K562 (cell line): ENCODE results near the gene SORBS2. TPM values are rescaled to one million over a fixed set of nuclear protein-coding genes. Genes with fewer than 3 reads are reported as not detected.

Experiments
- ATF1 ChIP-seq, 2 experiments: fragments of 450-650 bp in 1 of 2; IDR thresholded peaks; 2 replicates each; pipeline ENCODE4 v1.6.1; 2016; ENCODE audit warnings: missing compliant biosample characterization in 1 of 2, missing genetic modification characterization in 1 of 2
- BHLHE40 ChIP-seq: IDR thresholded peaks from 2 replicates; pipeline ENCODE4 v1.6.1; 2011; ENCODE audit warnings: low read length, improper control_type of control experiment
- CBX3 ChIP-seq, 2 experiments: IDR thresholded peaks; 1 replicate in 1 of 2; 2 replicates in 1 of 2; pipeline ENCODE4 v1.6.1; 2012; ENCODE audit warnings: inconsistent platforms in 2 of 2, low read length in 2 of 2, borderline replicate concordance in 1 of 2, control low read depth in 1 of 2
- CXXC5 ChIP-seq: fragments of 250-450 bp; sonication (Bioruptor Pico); IDR thresholded peaks from 2 replicates; pipeline ENCODE4 v1.8.0; 2022; ENCODE audit warnings: inconsistent platforms, mild to moderate bottlenecking, moderate library complexity
- ILK ChIP-seq: fragments of 450-650 bp; IDR thresholded peaks from 2 replicates; pipeline ENCODE4 v1.6.1; 2016; ENCODE audit warnings: missing genetic modification characterization, low read depth, mild to moderate bottlenecking, missing compliant biosample characterization, moderate library complexity, borderline replicate concordance
- MAFF ChIP-seq: IDR thresholded peaks from 2 replicates; pipeline ENCODE4 v1.6.1; 2012; ENCODE audit warnings: low read length, improper control_type of control experiment
- NCOA6 ChIP-seq: fragments of 450-650 bp; IDR thresholded peaks from 2 replicates; pipeline ENCODE4 v1.6.1; 2017; ENCODE audit warnings: mild to moderate bottlenecking
- NFXL1 ChIP-seq: fragments of 450-650 bp; formaldehyde crosslinking; IDR thresholded peaks from 2 replicates; pipeline ENCODE4 v1.4.0; 2021; ENCODE audit warnings: mild to moderate bottlenecking
- RB1 ChIP-seq: fragments of 450-650 bp; IDR thresholded peaks from 2 replicates; pipeline ENCODE4 v1.6.1; 2017; ENCODE audit warnings: low read depth, mild to moderate bottlenecking
- RCOR1 ChIP-seq, 2 experiments: IDR thresholded peaks; 2 replicates each; pipeline ENCODE4 v1.6.1; 2012; ENCODE audit warnings: low read depth in 2 of 2, low read length in 2 of 2, borderline replicate concordance in 1 of 2, improper control_type of control experiment in 1 of 2
- RFX1 ChIP-seq: fragments of 450-650 bp; IDR thresholded peaks from 2 replicates; pipeline ENCODE4 v1.6.1; 2016; ENCODE audit warnings: mild to moderate bottlenecking, moderate library complexity
- ZBED1 ChIP-seq: IDR thresholded peaks from 2 replicates; pipeline ENCODE4 v1.6.1; 2014
- ZFX ChIP-seq: sonication (generic); formaldehyde crosslinking; IDR thresholded peaks from 2 replicates; pipeline ENCODE4 v1.8.0; 2022; ENCODE audit warnings: mild to moderate bottlenecking, missing genetic modification reagents, moderate library complexity
- ZNF408 ChIP-seq: fragments of 250-450 bp; sonication (Bioruptor Pico); IDR thresholded peaks from 2 replicates; pipeline ENCODE4 v1.4.0; 2020; ENCODE audit warnings: low read depth, mild to moderate bottlenecking, moderate library complexity
- ZNF780A ChIP-seq: fragments of 250-450 bp; sonication (Bioruptor Pico); IDR thresholded peaks from 2 replicates; pipeline ENCODE4 v1.5.0; 2021; ENCODE audit warnings: mild to moderate bottlenecking
- polyA plus RNA-seq, 8 experiments: library from polyadenylated mRNA; depleted of rRNA in 4 of 8; stranded (reverse) in 5 of 8; unstranded in 3 of 8; fragments of >200 nt; fragmentation: Nextera tagmentation in 2 of 8; fragmentation: Illumina TruSeq in 1 of 8; extraction: Ambion mirVana in 2 of 8; extraction: Trizol in 1 of 8; gene quantifications; 2 replicates each; pipeline versions ENCODE4 v1.2.1 to v1.2.3, GENCODE V29; 2011 to 2014; ENCODE audit warnings: inconsistent platforms in 1 of 8, missing spikeins in 1 of 8
- total RNA-seq, 7 experiments: library from RNA; depleted of rRNA in 6 of 7; stranded (reverse); fragments of >200 nt in 6 of 7; fragmentation: Illumina TruSeq in 2 of 7; extraction: Trizol in 2 of 7; gene quantifications; 2 replicates each; pipeline versions ENCODE4 v1.2.1 to v1.2.3, GENCODE V29; 2011 to 2021; ENCODE audit warnings: low replicate concordance in 1 of 7
- TF ChIP-seq, protein P1 (sequence below), 3 experiments: IDR thresholded peaks in 2 of 3; conservative IDR thresholded peaks in 1 of 3; 2 replicates each; pipeline ENCODE4 v1.5.1; 2011 to 2012; ENCODE audit warnings: low read length in 3 of 3, mild to moderate bottlenecking in 3 of 3, control low read depth in 2 of 3, improper control_type of control experiment in 1 of 3, inconsistent platforms in 1 of 3, low read depth in 1 of 3, mixed read lengths in 1 of 3, moderate library complexity in 1 of 3; ENCODE audit not compliant: insufficient read depth in 2 of 3

The SORBS2 gene
- total and polyA plus RNA-seq, 9 of the 15 experiments (the other 6 are each of a cell fraction or from before 2014, with no cell fraction given) = 0.29 TPM; not detected in 8

DNA sequence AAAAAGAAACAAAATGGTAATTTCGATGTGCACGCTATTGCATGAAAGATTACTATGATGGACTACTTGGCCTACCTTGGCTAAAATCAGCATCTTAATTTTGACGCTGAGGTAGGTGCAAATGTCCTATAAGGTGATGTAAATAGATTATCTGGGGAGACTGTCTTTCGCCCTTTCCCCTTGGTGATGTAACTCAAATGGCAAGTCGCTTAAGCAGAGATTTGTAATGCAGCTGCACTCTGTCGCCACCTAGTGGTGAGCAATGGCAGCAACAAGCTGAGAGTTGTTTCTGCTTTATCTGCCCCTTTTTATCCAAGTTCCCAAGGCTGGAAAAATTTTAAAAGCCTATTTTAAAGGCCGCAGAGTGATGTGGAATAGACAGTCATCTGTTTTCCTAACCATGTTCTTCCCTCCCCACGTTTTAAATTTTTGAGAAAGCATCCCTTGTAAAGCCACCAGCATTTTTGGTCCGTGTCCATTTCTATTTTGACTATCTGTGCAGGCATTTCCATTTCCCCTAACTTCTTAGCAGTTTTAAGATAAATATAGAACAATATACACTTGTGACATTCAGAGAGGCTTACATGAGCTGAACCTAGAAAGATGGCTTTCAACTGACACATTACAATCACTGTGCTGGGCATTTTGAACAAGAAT is 214.3 kb downstream of the SORBS2 start (continued):
- 0 out of 2 replicates have a peak, but pooled peaks have one; percentile 9 for TF ChIP-seq BHLHE40
- TF ChIP-seq RCOR1 (IDR thresholded peaks at IDR 0.05; ENCODE audit: borderline replicate concordance in 1 of 2, low read depth in 2 of 2, low read length in 2 of 2) = peak; percentile 61 to 85; a peak in 3 of 4 replicates
- TF ChIP-seq, protein P1, sequence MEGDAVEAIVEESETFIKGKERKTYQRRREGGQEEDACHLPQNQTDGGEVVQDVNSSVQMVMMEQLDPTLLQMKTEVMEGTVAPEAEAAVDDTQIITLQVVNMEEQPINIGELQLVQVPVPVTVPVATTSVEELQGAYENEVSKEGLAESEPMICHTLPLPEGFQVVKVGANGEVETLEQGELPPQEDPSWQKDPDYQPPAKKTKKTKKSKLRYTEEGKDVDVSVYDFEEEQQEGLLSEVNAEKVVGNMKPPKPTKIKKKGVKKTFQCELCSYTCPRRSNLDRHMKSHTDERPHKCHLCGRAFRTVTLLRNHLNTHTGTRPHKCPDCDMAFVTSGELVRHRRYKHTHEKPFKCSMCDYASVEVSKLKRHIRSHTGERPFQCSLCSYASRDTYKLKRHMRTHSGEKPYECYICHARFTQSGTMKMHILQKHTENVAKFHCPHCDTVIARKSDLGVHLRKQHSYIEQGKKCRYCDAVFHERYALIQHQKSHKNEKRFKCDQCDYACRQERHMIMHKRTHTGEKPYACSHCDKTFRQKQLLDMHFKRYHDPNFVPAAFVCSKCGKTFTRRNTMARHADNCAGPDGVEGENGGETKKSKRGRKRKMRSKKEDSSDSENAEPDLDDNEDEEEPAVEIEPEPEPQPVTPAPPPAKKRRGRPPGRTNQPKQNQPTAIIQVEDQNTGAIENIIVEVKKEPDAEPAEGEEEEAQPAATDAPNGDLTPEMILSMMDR (IDR thresholded peaks at IDR 0.05 in 2 of 3, conservative IDR thresholded peaks at IDR 0.05 in 1 of 3; ENCODE audit: insufficient read depth in 2 of 3, low read depth in 1 of 3, low read length in 3 of 3) = peak; percentile 88 to 95 (median 94)
- no peak for TF ChIP-seq MAFF
- no peak for TF ChIP-seq CBX3 (IDR thresholded peaks at IDR 0.05; ENCODE audit: borderline replicate concordance in 1 of 2, low read length in 2 of 2)
- TF ChIP-seq ATF1 (CRISPR knock-in tag; IDR thresholded peaks at IDR 0.05) = no peak
- TF ChIP-seq ATF1 (tag; IDR thresholded peaks at IDR 0.05) = 0 out of 2 replicates have a peak, but pooled peaks have one; percentile 29
- no peak for TF ChIP-seq ILK (tag)
- TF ChIP-seq CXXC5 (CRISPR knock-in tag) = no peak
- TF ChIP-seq ZBED1 = no peak
- no peak for TF ChIP-seq ZFX
- TF ChIP-seq RB1 = 0 out of 2 replicates have a peak, but pooled peaks have one; percentile 28
- TF ChIP-seq ZNF408 (CRISPR knock-in tag) = no peak
- TF ChIP-seq NFXL1 (CRISPR knock-in tag) = no peak
- no peak for TF ChIP-seq ZNF780A (CRISPR knock-in tag)
- TF ChIP-seq RFX1 = no peak
- no peak for TF ChIP-seq NCOA6
